HG03064 (cell line): Measurements from ENCODE around the gene PAIP2B.
"Not testable (repeated sequence)": the region's sequence is repeated elsewhere in the genome, so short reads cannot be mapped to it uniquely, and the experiment has no call there.

Experiments used
- ATAC-seq: cut with Tn5 transposase; IDR thresholded peaks from one replicate; pipeline ENCODE4 v1.9.1; 2021; ENCODE audit warnings: low read depth; ENCODE audit not compliant: unreplicated experiment

The PAIP2B gene

DNA sequence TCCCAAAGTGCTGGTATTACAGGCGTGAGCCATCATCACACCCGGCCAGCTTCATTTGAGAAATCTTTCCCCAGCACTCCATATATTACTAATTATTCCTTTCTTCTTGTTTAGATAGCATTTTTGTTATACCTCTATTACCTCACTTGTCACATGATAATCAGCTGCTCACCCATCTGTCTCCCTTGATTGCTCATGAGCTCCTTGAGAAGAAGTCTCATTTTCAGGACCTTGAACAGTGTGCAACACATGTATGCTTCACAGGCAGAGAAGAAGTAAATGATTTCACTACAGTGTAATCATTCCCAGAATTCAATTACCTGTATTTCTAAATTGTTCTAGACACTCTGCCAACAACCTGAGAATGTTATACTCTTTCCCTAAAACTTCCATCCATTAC is 6.2 kb downstream of the PAIP2B start:
- no peak for ATAC-seq

DNA sequence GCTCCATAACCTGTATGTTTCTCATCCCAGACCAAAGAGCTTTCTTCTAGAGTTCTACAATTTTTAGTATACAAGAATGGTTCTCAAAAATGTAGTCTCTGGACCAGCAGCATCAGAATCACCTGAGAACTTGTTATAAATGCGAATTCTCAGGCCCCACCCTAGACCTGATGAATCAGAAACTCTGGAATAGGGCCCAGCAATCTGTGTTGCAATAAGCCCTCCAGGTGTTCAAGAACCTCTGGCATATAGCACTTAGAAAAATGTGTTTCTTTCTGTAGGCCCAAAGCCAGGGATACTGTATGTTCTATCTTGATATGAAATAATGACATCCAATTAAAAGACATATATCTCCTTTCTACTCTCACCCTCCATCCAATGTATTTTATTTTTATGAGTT is 10.4 kb downstream of the PAIP2B start:
- no peak for ATAC-seq

DNA sequence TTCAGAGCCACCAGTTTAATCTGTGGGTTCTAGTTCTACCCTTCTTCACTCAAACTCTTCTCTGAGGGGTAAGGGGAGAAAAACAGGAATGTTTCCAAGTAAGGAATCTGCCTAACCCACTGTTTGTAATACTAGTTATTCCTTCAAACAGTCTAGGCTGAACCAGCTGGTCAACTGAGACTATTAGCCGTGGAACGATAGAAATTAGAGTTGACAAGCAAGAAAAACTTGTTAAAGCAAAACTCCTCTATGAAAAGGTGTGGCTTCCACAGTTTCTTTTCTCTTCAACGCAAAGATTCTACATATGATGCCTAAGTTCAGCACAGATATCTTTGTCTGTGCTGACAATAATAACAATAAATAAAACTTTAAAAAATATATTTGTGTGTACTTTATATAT is 11.5 kb downstream of the PAIP2B start:
- no peak for ATAC-seq

DNA sequence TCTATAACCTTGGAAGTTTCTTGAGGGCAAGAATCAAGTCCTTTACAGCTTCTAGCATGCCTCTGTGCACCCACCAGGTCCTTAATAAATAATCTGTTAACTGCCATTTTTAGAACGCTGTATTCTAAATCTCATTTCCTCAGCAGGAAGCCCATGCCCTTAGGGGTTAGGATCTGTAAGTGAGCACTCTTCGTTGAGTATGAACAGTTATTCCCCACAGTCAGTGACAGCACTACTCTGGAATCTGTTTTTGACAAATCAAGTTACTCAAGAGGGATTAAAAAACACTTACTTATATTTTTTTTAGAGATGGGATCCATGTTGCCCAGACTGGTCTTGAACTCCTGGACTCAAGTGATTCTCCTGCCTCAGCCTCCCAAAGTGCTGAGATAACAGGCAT is 14.6 kb downstream of the PAIP2B start:
- no peak for ATAC-seq

DNA sequence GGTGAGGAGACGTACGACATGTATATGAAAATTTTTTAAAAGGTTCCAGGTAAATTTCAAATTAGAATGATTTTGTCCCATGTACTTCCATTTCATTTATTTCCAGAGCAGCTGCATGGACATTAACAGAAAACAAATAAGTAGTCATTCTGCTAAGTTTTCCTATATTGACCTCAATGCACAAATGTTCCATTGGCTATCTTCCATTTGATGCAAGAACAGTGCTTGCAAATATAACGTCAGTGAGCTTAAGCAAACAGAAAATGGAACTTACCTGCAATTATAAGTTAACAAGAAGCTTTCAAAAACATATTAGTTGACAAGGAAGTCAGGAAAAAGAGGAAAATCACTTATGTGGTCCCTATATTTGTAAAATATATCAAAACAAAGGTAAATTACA is 16.6 kb downstream of the PAIP2B start:
- ATAC-seq = no peak

DNA sequence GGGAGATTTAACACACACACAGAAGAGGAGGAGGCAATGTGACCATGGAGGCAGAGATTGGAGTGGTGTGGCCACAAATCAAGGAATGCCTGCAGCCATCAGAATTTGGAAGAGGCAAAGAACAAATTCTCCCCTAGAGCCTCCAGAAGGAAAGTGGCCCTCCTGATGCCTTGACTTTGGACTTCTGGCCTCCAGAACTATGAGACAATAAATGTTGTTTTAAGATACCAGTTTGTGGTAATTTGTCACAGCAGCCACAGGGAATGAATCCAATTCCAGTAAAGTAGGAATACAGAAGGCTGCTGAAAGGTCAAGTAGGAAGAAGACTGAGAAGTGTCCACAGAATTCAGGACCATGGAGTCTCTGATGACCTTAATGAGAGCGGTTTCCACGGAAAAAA is 18.1 kb downstream of the PAIP2B start:
- no peak for ATAC-seq

DNA sequence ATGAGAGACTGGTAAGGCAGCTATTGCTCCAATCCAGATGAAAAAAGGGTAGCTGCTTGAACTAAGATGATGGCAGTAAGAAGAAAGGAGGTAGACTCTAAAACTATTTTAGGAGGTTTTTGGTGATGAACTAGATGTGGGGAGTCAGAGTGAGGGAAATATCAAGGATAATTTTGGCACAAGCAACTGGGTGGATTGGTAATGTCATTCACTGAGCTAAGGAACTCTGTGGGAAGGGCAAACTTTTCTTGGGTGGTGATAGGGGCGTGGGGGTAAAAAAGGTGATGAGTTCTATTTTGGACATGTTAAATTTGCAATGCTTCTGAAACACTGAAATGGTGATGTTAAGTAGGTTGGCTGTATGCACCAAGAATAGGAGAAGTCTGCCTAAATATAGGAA is 19.3 kb downstream of the PAIP2B start:
- no peak for ATAC-seq

DNA sequence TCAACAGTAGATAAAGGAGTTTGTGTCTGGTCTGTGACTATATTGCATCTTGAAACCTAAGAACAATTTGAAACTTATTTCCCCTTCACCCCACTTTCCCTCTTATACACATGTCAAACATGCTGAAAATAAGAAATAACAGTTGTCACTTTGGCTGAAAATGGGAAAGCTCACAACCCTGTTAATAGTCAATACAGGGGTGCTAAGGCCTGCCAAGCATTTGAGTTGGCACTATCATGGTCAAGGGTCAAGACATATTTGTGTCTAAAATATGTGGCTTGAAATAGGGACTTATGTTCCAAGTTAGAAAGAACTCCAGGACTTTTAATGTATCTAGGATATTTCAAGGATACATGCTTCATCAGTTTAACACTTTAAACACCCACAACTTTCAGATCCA is 20.6 kb downstream of the PAIP2B start:
- ATAC-seq = no peak

DNA sequence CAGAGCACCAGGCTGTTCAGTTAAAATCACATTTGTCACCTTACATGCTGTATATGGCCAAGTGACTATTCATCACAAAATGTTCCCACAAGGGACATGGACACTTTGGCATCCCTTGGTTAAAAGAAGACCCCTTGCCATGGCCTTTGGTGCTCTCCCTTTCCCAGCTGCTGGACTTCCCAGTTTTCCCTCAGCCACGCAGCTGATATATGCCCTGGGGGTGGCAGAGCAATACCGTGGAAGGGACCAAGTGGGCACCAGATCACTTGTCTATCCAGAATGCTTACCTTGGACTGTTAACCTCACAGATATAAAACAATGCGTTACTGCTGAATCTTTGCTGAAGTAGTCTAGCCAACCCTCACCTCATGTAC is 35.3 kb downstream of the PAIP2B start:
- no peak for ATAC-seq

DNA sequence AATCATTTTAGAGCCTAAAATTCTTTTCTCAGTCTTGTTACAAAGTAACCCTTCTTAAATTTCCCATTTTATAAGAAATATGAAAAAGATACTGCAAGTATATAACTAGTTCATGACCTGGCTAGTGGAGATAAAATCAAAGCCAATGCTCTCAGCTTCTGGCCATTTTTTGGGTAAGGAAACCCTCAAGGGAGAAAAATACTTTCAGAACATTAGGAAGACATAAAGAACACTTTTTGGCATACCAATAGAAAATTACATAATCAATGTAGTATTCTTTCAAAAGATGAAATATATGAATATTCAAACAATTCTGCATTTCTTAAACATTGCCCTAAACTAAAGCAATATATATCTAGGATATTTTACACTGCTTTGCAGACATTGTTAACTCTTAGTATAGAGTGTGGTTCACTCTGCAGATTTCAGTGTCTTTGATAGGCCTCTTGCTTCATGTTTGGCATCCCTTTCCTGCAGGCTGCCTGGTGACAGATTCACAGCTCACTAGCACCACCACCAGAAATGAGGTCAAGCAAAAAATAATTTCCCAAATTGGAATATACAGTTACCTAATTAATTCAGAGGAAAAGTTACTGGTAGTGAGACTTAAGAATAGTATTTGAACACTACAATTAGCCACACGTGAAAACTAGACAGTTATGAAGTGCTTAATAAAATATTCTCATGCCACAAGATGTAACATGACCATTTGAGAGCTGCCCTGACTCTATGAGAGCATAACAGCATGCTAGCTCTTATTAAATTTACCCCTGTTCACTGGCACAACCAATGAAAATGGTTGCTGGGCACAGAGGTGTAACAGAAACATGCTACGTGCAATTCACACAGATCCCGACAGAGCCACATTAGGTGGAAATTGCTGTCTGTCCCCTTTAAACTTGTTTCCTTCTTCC is 36.0 kb downstream of the PAIP2B start:
- ATAC-seq = no peak

DNA sequence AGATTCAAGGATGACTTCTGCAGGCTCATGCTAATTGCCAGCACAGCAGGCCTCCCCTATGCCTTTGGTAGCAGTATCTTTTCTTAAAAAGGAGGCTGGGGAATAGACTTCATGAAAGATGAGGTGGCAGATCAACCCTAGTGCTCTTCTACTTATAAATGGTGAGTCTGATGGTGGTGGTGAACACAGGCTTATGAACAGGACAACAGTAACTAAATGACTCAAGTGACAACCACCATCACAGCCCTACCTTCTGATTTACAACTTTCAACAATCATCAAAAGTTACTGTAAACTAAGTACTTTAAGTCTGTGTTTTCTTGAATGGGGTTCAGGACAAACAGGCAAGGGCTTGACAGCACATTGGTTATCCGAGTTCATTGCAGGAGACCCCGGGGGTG is 39.3 kb downstream of the PAIP2B start:
- no peak for ATAC-seq

DNA sequence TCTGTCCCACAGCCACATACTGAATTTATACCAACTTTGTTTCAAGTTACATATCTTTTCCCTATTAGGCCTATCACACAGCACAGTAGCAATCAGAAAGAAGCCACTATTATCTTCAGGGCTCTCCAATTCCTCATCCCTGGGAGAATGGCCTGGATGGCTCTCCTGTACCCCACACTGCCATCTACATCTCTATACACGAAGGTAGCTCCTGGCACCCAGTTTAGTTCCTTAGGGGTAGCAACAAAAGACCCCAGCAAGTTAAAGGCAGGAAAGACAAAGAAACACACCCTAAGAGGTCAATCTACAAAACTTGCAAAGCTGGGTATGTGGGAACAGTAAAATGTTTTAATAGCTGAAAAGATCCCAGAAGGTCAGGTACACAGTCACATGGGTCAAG is 39.9 kb downstream of the PAIP2B start:
- no peak for ATAC-seq

DNA sequence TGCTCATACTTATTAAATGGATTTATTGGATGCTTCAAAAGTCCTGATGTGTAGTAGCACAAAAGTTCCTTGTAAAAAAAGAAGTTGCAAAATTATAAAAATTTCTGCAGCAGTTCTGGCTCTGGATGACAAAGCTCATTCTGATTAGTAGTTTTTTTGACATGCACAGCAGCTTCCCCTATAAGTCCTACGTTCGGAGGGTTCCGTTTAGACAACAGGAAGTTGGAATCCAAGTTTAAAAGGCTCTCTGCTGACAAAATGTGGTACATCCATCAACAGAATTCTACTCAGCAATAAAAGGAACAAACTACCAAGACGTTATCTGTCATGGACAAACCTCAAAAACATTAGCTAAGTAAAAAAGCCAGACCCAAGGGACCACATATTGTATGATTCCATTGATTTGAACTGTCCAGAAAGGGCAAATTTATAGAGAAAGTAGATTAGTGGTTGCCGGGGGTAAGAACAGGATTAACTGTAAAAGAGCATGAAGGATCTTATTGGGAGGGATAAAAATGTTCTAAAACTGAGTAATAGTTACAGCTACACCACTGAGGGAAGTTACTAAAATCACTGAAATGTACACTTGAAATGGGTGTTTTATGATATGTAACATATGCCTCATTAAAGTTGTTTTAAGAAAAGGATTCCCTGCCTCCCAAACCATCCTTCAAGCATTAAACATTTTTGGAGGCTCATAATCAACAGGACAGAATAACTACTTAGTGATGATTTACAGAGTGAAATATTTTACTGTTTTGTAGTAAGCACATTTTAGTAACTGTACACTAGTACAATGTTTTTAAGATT is 43.4 kb downstream of the PAIP2B start:
- ATAC-seq = not testable (repeated sequence)

DNA sequence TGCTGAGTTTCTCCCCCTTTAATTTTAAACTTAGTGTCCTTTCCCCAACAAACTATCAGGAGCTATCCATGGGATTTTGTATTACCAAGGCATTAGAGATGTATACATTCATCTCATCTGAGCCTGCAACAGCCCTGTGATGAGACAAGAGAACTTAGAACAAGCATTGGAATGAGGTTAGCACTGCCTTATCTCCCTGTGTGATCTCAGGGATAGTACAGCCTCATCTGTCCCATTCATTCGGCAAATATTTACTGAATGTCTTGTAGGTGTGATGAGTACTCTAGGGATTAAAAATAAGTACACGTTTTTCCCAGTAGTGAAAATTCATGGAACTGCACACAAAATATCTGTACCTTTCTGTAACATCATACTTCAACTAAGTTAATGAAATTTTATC is 45.6 kb downstream of the PAIP2B start:
- no peak for ATAC-seq

DNA sequence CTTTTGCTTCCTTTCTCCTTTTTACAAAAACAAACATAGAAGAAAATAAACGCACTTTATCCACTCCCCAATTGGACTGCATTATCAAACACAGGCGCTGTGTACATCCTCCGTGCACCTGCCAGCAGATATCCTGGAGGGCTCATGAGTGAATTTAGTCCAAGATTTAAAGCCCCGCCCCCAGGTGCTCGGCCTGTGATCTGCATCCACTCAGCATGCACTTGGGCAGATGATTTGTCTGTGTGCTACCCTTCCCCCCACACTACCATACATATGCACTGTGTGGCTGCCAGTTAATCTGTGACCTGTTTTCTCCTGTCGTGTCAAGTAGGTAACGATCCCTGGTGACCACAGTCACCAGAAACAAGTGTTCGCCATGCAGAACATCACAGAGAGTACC is 48.1 kb downstream of the PAIP2B start:
- not testable (repeated sequence) for ATAC-seq

DNA sequence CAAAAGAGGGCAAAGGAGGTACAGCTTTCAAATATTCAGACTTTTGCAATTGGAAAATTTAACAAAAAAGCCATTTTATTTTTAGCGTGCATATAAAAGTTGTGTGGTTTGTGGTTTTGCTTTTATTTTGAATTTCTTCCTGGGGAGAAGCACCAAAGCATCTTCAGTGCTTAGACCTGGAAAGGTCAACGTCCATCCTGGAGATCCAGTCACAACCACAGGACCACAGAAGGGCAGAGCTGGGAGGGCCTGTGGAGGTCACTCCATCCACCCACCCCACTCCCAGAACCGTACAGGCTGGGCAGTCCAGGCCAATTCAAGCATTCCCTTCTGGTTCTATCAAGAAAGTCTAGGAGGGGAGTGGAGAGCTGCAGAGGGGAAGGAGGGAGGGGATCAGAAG is 52.7 kb downstream of the PAIP2B start:
- no peak for ATAC-seq

DNA sequence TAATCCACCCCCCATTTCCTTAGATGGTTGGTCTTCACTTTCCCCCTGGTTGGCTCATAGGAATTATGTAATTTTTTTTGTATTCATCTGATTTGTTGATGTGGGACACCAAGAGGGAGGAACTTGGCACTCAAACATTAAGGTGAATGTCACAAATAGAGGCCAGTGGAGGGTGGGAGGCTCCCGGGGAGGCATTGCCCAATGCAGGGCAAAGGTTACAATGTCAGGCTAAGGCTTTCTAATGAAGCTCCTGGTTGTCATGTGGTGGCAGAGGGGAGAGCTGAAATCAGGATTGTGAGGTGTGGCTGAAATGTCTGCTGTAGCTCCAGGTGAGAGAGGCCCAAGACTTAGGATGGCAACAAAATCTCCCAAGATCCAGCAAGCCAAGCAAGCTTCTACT is 53.8 kb downstream of the PAIP2B start:
- no peak for ATAC-seq

DNA sequence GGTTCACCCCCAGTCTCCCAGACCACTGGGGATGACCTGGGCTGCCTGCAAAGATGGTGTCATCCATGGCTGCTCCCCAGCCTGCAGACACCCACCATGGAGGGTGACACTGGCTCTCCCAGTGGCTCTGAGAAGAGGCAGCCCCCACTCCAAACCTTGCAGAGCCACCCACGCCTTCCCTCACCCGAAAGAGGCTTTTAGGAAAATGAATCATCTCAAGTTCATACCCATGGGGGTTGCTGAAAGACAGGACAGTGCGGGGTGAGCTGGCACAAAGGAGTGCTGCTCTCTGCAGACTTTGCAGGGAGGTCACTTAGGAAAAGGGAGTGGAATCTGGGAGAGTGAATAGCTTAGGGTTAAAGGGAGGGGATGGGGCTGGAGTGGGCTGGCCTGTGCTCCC is 60.1 kb downstream of the PAIP2B start:
- ATAC-seq = no peak

DNA sequence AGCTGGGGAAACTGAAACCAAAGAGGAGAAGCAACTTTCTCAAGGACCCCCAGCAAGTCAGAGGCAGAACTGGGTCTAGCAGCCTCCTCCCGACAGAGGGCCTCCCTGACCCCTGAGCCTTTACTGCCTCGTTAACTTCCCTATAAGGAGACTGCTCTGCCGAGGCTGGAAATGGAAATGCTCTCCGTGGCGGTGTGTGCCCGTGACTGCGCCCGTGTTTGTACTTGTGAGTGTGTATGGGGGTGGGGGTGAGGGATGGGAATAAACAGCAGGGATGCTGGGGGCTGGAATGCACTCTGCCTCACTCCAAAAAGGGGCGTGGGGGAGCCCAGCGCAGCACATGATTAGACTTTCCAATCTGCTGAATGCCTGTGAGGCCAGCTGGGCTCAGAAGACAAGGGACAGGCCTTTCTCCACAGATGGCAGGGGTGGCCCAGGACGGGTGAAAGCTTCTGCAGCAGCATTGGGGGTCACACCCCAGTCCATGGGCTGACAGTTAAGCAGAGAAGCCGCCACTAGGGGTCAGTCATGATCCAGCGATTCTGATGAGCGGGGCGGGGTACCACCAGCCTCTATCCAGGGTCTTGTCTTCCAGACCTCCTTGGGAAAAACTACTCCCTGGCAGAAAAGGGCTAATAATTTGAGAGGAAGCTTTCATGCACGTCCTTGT is 69.6 kb downstream of the PAIP2B start:
- no peak for ATAC-seq

DNA sequence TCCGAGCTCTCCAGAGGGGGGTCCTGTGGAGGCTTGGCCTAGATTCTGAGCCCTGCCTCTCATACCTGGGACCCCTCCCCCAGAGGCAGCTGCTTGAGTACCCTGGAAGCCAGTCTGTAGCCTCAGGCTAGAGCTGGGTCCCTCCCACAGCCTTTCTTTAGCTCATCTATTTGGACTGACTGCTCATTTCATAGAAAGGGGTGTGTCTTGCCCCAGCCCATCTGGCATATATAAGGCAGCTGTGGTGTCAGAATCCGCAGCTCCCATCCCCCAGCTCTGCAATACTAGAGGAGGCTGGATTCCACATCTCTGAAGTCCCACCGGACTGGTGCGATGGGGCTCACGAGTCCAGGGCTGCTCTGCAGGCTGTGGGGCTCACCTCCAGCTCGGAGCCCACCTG is 70.3 kb downstream of the PAIP2B start:
- ATAC-seq = no peak

DNA sequence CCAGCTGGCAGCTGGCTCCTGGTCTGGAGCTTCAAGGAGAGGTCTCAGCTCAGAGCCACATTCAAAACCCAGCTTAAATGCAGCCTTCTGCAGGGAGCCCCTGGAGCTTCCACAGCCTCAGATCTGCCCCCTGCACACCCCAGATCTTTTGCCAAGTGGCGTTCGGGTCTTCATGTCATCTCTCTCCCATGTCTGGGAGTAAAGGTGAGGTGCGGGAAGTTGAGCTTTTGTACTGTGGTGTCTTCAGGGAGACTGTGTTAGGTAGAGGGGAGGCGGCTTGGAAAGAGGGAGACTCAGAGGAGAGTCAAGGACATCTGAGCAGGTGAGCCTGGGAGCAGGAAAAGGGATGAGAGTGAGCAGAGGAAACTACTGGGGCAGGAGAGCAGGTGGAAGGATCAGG is 71.1 kb downstream of the PAIP2B start:
- no peak for ATAC-seq
